Gastrocnemius medialis (tissue), 4 donors: ENCODE results near the gene CHRNE.
"Not testable (repeated sequence)": the region's sequence is repeated elsewhere in the genome, so short reads cannot be mapped to it uniquely, and the experiment has no call there.

Source experiments
- POLR2A ChIP-seq, 2 donors: fragments of 450-650 bp; IDR thresholded peaks; one replicate each; pipeline ENCODE4 v1.6.1; 2017; ENCODE audit warnings: antibody characterized with exemption in 2 of 2, mild to moderate bottlenecking in 2 of 2, moderate library complexity in 2 of 2
- TF ChIP-seq, protein P1 (sequence below), 5 experiments: fragments of 450-650 bp in 3 of 5; fragments of 200-600 bp in 2 of 5; sonication (generic) in 2 of 5; IDR thresholded peaks in 4 of 5; conservative IDR thresholded peaks in 1 of 5; 1 replicate in 4 of 5; 2 replicates in 1 of 5; pipeline ENCODE4 v1.5.1; 2016 to 2019; ENCODE audit warnings: antibody characterized with exemption in 5 of 5, mild to moderate bottlenecking in 3 of 5, moderate library complexity in 3 of 5

DNA sequence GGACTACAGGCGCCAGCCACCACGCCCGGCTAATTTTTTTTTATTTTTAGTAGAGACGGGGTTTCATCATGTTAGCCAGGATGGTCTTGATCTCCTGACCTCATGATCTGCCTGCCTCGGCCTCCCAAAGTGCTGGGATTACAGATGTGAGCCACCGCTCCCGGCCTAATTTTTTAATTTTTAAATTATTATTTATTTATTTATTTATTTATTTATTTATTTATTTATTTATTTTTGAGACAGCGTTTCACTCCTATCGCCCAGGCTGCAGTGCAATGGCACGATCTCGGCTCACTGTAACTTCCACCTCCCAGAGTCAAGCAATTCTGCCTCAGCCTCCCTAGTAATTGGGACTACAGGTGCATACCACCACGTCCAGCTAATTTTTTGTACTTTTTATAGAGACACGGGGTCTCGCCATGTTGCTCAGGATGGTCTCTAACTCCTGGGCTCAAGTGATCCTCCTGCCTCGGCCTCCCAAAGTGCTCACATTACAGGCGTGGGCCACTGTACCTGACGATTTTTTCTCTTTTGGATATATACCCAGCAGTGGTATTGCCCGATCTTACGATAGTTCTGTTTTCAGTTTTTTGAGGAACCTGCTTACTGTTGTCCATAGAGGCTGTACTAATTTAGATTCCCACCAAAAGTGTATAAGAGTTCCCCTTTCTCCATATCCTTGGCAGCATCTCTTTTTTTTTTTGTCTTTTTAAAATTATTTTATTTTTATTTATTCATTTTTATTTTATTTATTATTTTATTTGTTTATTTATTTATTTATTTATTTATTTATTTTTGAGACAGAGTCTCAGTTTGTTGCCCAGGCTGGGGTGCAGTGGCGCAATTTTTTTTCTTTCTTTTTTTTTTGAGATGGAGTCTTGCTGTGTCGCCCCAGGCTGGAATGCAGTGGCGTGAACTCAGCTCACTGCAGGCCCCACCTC lies 33.6 kb downstream of the CHRNE start:
- TF ChIP-seq POLR2A (IDR thresholded peaks at IDR 0.05) = not testable (repeated sequence)
- TF ChIP-seq, protein P1, sequence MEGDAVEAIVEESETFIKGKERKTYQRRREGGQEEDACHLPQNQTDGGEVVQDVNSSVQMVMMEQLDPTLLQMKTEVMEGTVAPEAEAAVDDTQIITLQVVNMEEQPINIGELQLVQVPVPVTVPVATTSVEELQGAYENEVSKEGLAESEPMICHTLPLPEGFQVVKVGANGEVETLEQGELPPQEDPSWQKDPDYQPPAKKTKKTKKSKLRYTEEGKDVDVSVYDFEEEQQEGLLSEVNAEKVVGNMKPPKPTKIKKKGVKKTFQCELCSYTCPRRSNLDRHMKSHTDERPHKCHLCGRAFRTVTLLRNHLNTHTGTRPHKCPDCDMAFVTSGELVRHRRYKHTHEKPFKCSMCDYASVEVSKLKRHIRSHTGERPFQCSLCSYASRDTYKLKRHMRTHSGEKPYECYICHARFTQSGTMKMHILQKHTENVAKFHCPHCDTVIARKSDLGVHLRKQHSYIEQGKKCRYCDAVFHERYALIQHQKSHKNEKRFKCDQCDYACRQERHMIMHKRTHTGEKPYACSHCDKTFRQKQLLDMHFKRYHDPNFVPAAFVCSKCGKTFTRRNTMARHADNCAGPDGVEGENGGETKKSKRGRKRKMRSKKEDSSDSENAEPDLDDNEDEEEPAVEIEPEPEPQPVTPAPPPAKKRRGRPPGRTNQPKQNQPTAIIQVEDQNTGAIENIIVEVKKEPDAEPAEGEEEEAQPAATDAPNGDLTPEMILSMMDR (IDR thresholded peaks at IDR 0.05 in 4 of 5, conservative IDR thresholded peaks at IDR 0.05 in 1 of 5) = not testable (repeated sequence)
